ENCODE data around the gene TRPV2.

DNA sequence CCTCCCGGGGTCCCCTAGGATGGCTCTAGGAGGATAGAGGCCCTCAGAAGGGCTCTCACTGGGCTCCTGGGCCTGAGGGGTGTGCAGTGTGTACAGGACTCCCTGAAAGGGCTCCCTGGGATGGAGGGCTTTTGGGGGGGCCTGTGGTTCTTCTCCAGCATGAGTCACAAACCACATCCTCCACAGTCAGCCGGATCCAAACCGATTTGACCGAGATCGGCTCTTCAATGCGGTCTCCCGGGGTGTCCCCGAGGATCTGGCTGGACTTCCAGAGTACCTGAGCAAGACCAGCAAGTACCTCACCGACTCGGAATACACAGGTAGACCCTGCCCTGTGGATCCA, 4.5 kb downstream of the TRPV2 start:
- TF ChIP-seq EP300 (IDR thresholded peaks at IDR 0.05) = no peak
- no peak for TF ChIP-seq POLR2A (IDR thresholded peaks at IDR 0.05)
